Epithelial cell of esophagus (primary cell): ENCODE results near the gene EGFL8.

Source experiments
- DNase-seq: peaks from one replicate; pipeline ENCODE4 v3.0.0; 2010; ENCODE audit warnings: low read depth
- H3K4me3 ChIP-seq: 2 replicates; pipeline ENCODE4 v1.5.1; 2011; ENCODE audit warnings: mild to moderate bottlenecking, low read length, control low read depth
- CTCF ChIP-seq: IDR thresholded peaks from 2 replicates; pipeline ENCODE4 v1.5.1; 2011; ENCODE audit warnings: low read depth, mild to moderate bottlenecking, low read length, control low read depth, inconsistent platforms; ENCODE audit not compliant: insufficient read depth; ENCODE audit errors: missing control alignments

Gene EGFL8

GRCh38 chr6:32179766-32180405 is 15.5 kb downstream of the EGFL8 start:
- DNase-seq = no peak
- H3K4me3 ChIP-seq = no peak overlapping the region
- TF ChIP-seq CTCF = no peak

- no peak for TF ChIP-seq CTCF
- no peak for DNase-seq
- H3K4me3 ChIP-seq = no peak overlapping the region
Measured at GRCh38 chr6:32181148-32181702, 16.8 kb downstream of the EGFL8 start.

GRCh38 chr6:32181915-32182529 is 17.6 kb downstream of the EGFL8 start:
- TF ChIP-seq CTCF = no peak
- DNase-seq = no peak
- no peak overlapping the region for H3K4me3 ChIP-seq

GRCh38 chr6:32182555-32182981 is 18.2 kb downstream of the EGFL8 start:
- DNase-seq = no peak
- no peak for TF ChIP-seq CTCF

GRCh38 chr6:32183030-32183429 is 18.6 kb downstream of the EGFL8 start:
- no peak for DNase-seq
- no peak for TF ChIP-seq CTCF
- H3K4me3 ChIP-seq = no peak overlapping the region

More at GRCh38 chr6:32182555-32182981, 18.2 kb downstream of the EGFL8 start:
- no peak overlapping the region for H3K4me3 ChIP-seq

- H3K4me3 ChIP-seq = no peak overlapping the region
- TF ChIP-seq CTCF = no peak
- DNase-seq = no peak
Measured at GRCh38 chr6:32183483-32184083, 19.2 kb downstream of the EGFL8 start.
